Measurements from ENCODE around the gene ATP13A1. TPM values are rescaled to one million over a fixed set of nuclear protein-coding genes. Genes with fewer than 3 reads are reported as not detected.
A peak's percentile ranks its signal among the peaks of the same experiment; 100 is the strongest.
"Not testable (repeated sequence)": the region's sequence is repeated elsewhere in the genome, so short reads cannot be mapped to it uniquely, and the experiment has no call there.

The ATP13A1 gene
- polyA plus RNA-seq, 3 donors, result 32.7 to 40.0 (median 34.0) TPM

GRCh38 chr19:19626516-19627472 lies 36.7 kb downstream of the ATP13A1 start:
- no peak for DNase-seq (ENCODE audit: low read depth in 3 of 3, low spot score in 2 of 3)

- DNase-seq (ENCODE audit: low read depth in 3 of 3, low spot score in 2 of 3), result no peak
These were observed 39.4 kb downstream of the ATP13A1 start for GRCh38 chr19:19624032-19624570.

GRCh38 chr19:19623383-19623782 lies 40.1 kb downstream of the ATP13A1 start:
- no peak for DNase-seq (ENCODE audit: low read depth in 3 of 3, low spot score in 2 of 3)

GRCh38 chr19:19619849-19620210 lies 43.6 kb downstream of the ATP13A1 start:
- DNase-seq (ENCODE audit: low read depth in 3 of 3, low spot score in 2 of 3), result no peak

GRCh38 chr19:19619181-19619848 lies 44.2 kb downstream of the ATP13A1 start:
- no peak for DNase-seq (ENCODE audit: low read depth in 3 of 3, low spot score in 2 of 3)

- peak; percentile 81 to 88 (median 87) for DNase-seq (ENCODE audit: low read depth in 3 of 3, low spot score in 2 of 3)
These were observed 45.0 kb downstream of the ATP13A1 start, which contains the start of gene PBX4 for GRCh38 chr19:19618219-19619051. Gene PBX4, minus strand, starts transcription at chr19:19618687. Its CDS starts 58 bp downstream, at chr19:19618629.

GRCh38 chr19:19615086-19615485 lies 48.4 kb downstream of the ATP13A1 start:
- DNase-seq (ENCODE audit: low read depth in 3 of 3, low spot score in 2 of 3), result no peak

GRCh38 chr19:19613506-19613905 lies 50.0 kb downstream of the ATP13A1 start:
- DNase-seq (ENCODE audit: low read depth in 3 of 3, low spot score in 2 of 3), result no peak

- no peak for DNase-seq (ENCODE audit: low read depth in 3 of 3, low spot score in 2 of 3)
These were observed 52.9 kb downstream of the ATP13A1 start for GRCh38 chr19:19610376-19611202.

GRCh38 chr19:19606686-19607085 lies 56.8 kb downstream of the ATP13A1 start:
- DNase-seq (ENCODE audit: low read depth in 3 of 3, low spot score in 2 of 3), result not testable (repeated sequence)

GRCh38 chr19:19606021-19606420 lies 57.5 kb downstream of the ATP13A1 start:
- no peak for DNase-seq (ENCODE audit: low read depth in 3 of 3, low spot score in 2 of 3)

GRCh38 chr19:19602713-19603324 lies 60.7 kb downstream of the ATP13A1 start:
- no peak for DNase-seq (ENCODE audit: low read depth in 3 of 3, low spot score in 2 of 3)

GRCh38 chr19:19602136-19602712 lies 61.3 kb downstream of the ATP13A1 start:
- DNase-seq (ENCODE audit: low read depth in 3 of 3, low spot score in 2 of 3), result no peak

- DNase-seq (ENCODE audit: low read depth in 3 of 3, low spot score in 2 of 3), result no peak
These were observed 62.6 kb downstream of the ATP13A1 start for GRCh38 chr19:19600793-19601330.

- DNase-seq (ENCODE audit: low read depth in 3 of 3, low spot score in 2 of 3), result not testable (repeated sequence)
These were observed 64.6 kb downstream of the ATP13A1 start for GRCh38 chr19:19598728-19599451.

- DNase-seq (ENCODE audit: low read depth in 3 of 3, low spot score in 2 of 3), result no peak
These were observed 65.6 kb downstream of the ATP13A1 start for GRCh38 chr19:19597809-19598306.

All from right renal cortex interstitium (tissue), 3 donors.